Ureter (tissue), 1 donor: ENCODE data around the gene USP32. TPM values are rescaled to one million over a fixed set of nuclear protein-coding genes. Genes with fewer than 3 reads are reported as not detected.

Experiments
- DNase-seq: peaks from one replicate; pipeline ENCODE4 v3.0.0-alpha.2; 2020; ENCODE audit warnings: low spot score
- total RNA-seq: library from RNA; stranded (reverse); gene quantifications from one replicate; pipeline ENCODE4 v1.2.4, GENCODE V29; 2023
- donor health status: DM: yes; HTN: yes; CAD: no.

USP32 gene
- total RNA-seq, 1 donor from 2014 or later, result 38.8 TPM

DNA sequence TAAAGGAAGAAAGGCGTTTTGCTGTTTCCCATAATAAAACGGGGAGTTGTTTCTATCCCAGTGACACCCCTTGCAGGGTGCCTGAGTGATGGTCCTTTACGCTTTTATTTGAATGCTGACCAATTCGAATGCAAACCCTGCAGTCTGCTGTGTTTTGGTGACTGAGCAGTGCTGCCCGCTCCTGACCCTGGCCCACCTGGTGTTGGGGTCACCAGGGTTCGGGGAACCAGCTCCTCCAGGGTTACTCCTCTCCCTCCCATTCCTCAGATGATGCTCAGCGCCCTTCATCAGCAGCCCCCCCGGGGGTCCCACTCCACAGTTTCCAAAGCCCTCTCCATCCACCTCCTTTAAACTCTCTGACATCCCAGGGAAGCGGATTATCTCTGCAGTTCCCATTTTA lies 236.1 kb downstream of the USP32 start:
- DNase-seq, result no peak

GRCh38 chr17:60155427-60155814 lies 236.5 kb downstream of the USP32 start:
- DNase-seq, result no peak

DNA sequence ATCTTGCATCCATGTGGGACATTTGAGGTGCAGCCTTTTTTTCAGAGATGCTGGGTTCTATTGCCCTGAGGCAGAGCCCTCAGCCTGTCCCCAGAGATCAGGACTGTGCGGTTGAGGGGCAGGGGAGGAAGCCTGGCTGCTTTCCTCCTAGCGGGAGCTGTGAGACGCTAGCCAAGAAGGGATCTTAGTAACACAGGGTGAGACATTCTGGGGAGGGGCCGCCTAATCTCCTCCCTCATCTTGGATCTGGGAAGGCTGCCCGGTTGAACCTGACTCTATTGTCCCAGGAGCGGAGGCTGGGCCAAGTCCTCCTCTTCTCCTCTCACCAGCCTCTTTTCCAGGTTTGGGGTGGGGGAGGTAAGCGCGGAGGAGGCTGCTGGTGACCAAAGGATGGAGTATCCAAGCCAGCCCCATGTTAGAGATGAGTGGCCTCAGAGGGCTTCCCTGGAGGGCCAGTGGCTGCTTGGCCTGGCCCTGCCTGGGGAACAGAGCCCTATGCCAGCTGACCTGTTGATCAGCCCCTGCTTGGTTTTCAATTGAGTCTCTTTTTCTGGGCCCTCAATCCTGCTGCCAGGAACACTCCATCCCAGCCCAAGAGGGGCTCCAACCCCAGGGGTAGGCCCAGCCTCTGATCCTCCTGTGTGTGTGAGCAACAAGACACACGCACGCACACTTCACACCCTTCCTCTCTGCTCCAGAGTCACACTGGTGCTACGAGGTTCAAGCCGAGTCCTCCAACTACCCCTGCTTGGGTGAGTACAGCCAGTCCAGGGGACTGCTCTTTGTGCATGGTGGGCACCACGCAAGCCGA lies 237.1 kb downstream of the USP32 start:
- no peak for DNase-seq

GRCh38 chr17:60153606-60154390 lies 238.1 kb downstream of the USP32 start:
- DNase-seq, result no peak

GRCh38 chr17:60151355-60151754 lies 240.6 kb downstream of the USP32 start:
- DNase-seq, result no peak

DNA sequence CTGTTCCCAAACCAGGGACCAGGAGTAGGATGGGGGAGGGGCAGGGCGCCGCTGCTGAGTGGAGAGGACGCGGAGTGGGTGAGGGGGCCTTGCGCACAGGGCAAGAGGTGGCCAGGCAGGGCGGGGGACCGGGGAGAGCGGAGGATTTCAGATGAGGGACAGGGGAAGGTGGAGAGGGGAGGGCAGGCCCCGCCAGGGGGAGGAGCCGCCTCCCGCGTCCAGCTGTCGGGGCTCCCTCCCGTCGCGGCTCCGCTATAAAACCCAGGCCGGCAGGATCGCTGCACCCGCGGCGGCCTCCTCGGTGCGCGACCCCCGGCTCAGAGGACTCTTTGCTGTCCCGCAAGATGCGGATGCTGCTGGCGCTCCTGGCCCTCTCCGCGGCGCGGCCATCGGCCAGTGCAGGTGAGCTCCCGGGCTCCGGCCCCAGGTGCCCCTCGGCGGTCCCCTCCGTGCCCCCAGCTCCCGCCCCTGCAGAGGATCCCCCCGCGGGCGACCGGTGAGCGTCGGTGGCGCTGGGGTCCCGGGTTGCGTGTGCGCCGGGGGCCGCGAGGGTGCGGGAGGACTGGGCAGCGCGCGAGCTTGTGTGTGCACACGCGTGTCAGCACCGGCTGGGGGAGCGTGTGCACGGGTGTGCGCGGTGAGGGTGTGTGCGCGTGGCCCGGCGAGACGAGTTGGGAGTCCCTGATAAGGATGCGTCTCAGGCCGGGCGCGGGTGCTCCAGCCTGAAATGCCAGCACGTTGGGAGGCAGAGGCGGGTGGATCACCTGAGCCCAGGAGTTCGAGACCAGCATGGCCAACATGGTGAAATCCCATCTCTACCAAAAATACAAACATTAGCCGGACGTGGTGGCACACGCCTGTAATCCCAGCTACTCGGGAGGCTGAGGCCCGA lies 242.0 kb downstream of the USP32 start, which contains the start of gene CA4:
TSS of gene CA4 (plus strand) at position 283 of the 892 bp plus-strand sequence. CDS start at position 345, 62 bp downstream.
- no peak for DNase-seq

DNA sequence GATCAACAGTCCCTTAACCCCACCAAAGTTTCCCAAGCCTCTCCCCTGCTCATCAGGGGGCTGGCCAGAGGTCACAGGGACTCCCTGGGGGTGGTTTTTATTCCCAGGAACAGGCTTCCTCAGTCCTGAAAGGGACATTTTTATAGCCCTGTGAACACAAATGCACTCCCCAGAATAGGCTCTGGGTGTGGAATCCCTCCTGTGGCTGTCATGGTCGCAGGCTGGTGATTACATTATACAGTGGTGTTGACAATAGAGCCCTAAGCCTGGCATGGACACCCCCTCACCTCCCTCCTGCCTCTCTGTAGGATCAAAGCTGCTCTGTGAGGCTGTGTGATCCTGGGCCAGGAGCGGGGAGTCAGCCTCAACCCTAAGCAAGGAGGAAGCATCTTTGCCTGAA lies 243.6 kb downstream of the USP32 start:
- no peak for DNase-seq

GRCh38 chr17:60147553-60148223 lies 244.2 kb downstream of the USP32 start:
- no peak for DNase-seq

DNA sequence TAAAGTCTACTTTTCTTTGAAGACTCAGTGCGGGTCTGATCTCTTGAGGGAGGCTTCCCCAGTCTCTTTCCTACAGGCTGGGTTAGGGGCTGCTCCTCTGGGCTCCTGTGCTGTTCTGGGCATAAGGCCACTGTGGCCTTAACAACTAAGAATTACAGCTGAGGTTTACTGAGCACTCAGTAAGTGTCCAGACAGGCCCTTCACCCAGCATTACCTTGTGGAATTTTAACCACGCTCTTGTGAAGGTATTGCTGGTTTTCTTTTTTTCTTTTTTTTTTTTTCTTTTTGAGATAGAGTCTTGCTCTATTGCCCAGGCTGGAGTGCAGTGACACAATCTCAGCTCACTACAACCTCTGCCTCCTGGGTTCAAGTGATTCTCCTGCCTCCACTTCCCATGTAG lies 245.7 kb downstream of the USP32 start:
- no peak for DNase-seq

DNA sequence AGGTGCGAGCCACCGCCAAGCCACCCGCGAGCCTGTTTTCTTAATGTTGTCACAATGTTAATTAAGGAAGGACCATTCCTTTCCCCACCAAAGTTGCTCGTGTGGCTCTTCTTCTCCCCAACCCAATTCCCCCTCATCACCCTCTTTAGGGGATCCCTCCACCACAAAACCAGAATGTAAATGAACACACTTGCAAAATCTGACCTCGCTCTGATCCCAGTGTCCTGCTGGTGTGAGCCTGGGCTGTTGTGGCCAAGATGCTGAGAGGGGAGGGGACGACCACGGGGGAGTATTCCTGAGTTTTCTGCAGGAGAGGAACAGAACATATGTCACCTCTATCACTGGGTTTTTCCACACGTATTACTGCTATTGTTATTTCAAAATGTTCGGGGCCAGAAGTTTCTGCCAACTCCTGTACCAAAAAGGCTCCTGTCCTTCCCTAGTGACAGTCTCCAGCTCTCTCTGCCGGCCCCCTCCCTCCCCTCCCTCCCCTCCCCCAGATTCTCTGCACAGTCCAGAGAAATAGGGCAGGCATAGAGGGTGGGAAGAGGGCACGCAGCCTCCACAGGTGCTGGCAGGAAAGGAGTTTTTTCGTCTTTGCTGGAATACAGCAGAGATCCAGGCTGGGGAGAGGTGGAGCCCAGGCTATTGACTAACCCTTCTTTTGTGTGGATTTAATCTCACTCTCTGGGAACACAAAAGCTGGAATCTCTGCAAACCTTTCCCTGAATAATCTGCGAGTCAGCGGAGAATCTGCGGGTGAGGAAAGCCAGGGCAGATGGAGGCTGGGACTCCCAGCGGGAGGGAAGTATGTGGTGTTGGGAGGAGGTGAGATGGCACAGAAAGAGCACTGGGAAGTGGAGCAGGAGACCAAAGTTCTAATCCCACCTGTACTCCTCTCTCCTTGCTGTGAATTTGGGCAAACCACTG lies 246.7 kb downstream of the USP32 start:
- no peak for DNase-seq

- peak; percentile 76 for DNase-seq
Observed at GRCh38 chr17:60142872-60143499, 248.9 kb downstream of the USP32 start.

DNA sequence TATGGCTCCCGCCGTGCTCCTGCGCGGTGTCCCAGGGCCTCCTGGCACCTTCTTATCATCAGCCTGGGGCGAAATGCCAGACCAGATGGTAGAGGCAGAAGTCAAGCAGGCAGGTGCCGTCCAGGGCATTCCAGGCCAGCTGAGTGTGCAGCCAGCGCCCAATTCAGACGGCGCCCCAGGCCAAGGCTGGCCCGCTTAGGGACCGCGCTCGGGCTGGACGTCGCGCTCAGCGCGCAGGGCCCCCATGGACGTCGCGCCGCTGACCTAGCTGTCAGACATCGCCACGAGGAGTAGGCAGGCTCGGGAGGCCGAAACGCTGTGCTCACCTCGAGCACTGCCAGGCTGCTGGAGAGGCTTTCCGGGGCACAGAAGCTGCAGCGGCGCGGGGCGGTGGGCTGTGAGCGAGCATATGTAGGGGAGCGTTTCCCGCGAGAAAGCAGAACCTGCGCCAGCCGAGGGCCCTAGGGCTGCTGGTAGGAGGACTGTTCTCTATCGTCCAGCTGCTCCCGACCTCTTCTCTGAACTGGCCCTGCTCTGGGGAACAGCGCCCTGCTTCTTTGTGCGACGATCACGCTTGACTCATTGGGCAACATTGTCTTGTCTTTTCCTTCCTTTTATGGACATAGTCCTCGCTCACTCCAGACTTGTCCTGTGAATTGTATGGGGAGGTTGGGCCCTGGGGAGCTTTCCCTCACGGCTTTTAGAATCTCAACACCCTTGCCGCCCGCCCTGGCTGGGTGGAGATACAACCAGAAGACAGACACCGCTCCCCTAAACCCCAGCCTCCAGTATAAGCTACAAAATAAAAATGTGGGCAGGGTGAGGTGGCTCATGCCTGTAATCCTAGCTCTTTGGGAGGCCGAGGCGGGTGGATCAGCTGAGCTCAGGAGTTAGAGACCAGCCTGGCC lies 250.6 kb downstream of the USP32 start:
- DNase-seq, result no peak

GRCh38 chr17:60139438-60140285 lies 252.3 kb downstream of the USP32 start:
- peak; percentile 66 for DNase-seq

- no peak for DNase-seq
Observed at GRCh38 chr17:60138769-60139437, 253.0 kb downstream of the USP32 start.

DNA sequence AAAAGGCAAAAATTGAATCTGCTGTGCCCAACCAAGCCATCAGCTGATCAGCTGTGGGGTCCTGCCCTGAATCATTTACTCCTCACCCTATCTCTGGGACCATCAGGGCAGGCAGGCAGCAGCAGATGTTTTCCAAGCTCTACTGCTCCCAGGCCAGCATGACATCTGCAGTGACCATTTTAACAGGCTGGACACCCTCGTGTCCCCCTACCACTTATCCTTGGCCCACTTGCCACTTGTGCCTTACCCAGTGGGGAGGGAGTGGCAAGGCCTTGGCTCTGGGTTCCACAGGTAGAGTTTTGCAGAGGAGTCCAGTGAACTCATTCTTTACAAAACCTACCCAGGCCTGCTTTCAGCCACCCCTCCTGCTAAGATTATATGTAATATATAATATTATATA lies 254.2 kb downstream of the USP32 start:
- no peak for DNase-seq

GRCh38 chr17:60135951-60136666 lies 255.8 kb downstream of the USP32 start:
- DNase-seq, result no peak
